Heart left ventricle (tissue), 13 donors: ENCODE measurements around the gene JPH4.

Experiments
- POLR2A ChIP-seq, 2 donors: fragments of 450-650 bp; IDR thresholded peaks; one replicate each; pipeline ENCODE4 v1.6.1; 2017; ENCODE audit warnings: antibody characterized with exemption in 2 of 2, mild to moderate bottlenecking in 2 of 2, moderate library complexity in 2 of 2
- TF ChIP-seq, protein P1 (sequence below), 12 donors: fragments of 200-600 bp; sonication (generic) in 4 of 12; IDR thresholded peaks; one replicate each; pipeline versions ENCODE4 v1.5.0 to v1.8.0; 2018 to 2022; ENCODE audit warnings: antibody characterized with exemption in 12 of 12, mild to moderate bottlenecking in 5 of 12
- donor health status: ischemic (EF 13 %, LVEDD 7.1; RV severe dilation, severe dysfunction).
- donor health status: DM: no; HTN: yes; CAD: no.
- donor health status: DM: no; HTN: no; CAD: no.
- donor health status: ischemic (EF 25% LVEDD 6.9; RV normal size, moderate dysfunction).
- donor health status: ischemic (EF 25% LVEDD 5.7; RV mildly dilated, moderate dysfunction).
- donor health status: ischemic (EF 35%, LVEDD 5.7; RV mildly dilated, moderate dysfunction).
- donor health status: nonischemic (EF 11% LVEDD 7.7; RV severe dilation, severe dysfunction).
- donor health status: DM: yes; HTN: yes; CAD: no.
- donor health status: PGD.
- donor health status: ischemic (EF 29% LVEDD 5.4; RV normal size, mild dysfunction).
- donor health status: nonischemic (EF 23%, LVEDD 6.1; RV moderate dilation, normal function).

DNA sequence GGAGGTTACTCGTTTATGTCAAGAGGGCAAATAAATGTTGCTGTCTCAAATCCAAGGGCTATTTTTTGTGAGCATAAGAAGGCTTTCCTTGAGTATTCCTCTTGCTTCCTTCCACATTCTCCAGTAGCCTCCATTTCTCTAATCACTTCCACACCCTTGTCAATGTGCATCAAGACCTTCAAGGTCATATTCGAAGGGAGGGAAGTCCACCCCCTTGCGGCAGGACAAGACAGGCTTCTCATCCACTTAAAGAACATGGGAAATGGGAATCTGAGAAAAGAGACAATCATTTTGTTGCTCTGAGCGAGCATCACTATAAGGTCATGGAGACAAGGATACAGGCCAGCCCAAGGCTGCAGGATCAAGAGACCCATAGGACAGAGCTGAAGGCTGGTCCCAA is 44.4 kb upstream of the JPH4 start:
- TF ChIP-seq, protein P1, sequence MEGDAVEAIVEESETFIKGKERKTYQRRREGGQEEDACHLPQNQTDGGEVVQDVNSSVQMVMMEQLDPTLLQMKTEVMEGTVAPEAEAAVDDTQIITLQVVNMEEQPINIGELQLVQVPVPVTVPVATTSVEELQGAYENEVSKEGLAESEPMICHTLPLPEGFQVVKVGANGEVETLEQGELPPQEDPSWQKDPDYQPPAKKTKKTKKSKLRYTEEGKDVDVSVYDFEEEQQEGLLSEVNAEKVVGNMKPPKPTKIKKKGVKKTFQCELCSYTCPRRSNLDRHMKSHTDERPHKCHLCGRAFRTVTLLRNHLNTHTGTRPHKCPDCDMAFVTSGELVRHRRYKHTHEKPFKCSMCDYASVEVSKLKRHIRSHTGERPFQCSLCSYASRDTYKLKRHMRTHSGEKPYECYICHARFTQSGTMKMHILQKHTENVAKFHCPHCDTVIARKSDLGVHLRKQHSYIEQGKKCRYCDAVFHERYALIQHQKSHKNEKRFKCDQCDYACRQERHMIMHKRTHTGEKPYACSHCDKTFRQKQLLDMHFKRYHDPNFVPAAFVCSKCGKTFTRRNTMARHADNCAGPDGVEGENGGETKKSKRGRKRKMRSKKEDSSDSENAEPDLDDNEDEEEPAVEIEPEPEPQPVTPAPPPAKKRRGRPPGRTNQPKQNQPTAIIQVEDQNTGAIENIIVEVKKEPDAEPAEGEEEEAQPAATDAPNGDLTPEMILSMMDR (IDR thresholded peaks at IDR 0.05) = no peak
- no peak for TF ChIP-seq POLR2A (IDR thresholded peaks at IDR 0.05)
